GM12874 (cell line): ENCODE data around the gene SEPTIN14.

Source experiments
- CTCF ChIP-seq: IDR thresholded peaks from 2 replicates; pipeline ENCODE4 v1.5.1; 2011; ENCODE audit warnings: low read depth, mild to moderate bottlenecking, control low read depth, low read length, moderate library complexity; ENCODE audit not compliant: insufficient read depth

The SEPTIN14 gene

GRCh38 chr7:55792048-55792447 lies 70.5 kb downstream of the SEPTIN14 start:
- no peak for TF ChIP-seq CTCF

GRCh38 chr7:55787796-55788195 lies 74.8 kb downstream of the SEPTIN14 start:
- no peak for TF ChIP-seq CTCF

- TF ChIP-seq CTCF: no peak
These were observed 75.7 kb downstream of the SEPTIN14 start for GRCh38 chr7:55786901-55787300.

GRCh38 chr7:55784151-55784550 lies 78.4 kb downstream of the SEPTIN14 start:
- TF ChIP-seq CTCF: no peak

- no peak for TF ChIP-seq CTCF
These were observed 83.9 kb downstream of the SEPTIN14 start for GRCh38 chr7:55778631-55779030.

- TF ChIP-seq CTCF: no peak
These were observed 86.4 kb downstream of the SEPTIN14 start for GRCh38 chr7:55776196-55776595.

GRCh38 chr7:55775051-55775420 lies 87.5 kb downstream of the SEPTIN14 start:
- no peak for TF ChIP-seq CTCF
